ENCODE measurements around the gene POU4F1.
A peak's percentile ranks its signal among the peaks of the same experiment; 100 is the strongest.
"Not testable (repeated sequence)": the region's sequence is repeated elsewhere in the genome, so short reads cannot be mapped to it uniquely, and the experiment has no call there.

POU4F1 gene, protein sequence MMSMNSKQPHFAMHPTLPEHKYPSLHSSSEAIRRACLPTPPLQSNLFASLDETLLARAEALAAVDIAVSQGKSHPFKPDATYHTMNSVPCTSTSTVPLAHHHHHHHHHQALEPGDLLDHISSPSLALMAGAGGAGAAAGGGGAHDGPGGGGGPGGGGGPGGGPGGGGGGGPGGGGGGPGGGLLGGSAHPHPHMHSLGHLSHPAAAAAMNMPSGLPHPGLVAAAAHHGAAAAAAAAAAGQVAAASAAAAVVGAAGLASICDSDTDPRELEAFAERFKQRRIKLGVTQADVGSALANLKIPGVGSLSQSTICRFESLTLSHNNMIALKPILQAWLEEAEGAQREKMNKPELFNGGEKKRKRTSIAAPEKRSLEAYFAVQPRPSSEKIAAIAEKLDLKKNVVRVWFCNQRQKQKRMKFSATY

GRCh38 chr13:78603240-78603957, at the start of gene POU4F1:
Gene POU4F1 (minus strand): TSS chr13:78603552. CDS start chr13:78603326, 226 bp downstream.
- peak; percentile 76 for DNase-seq

GRCh38 chr13:78652651-78653050, 49.3 kb upstream of the POU4F1 start:
- DNase-seq: no peak

GRCh38 chr13:78650717-78651083, 47.3 kb upstream of the POU4F1 start:
- no peak for DNase-seq

- no peak for DNase-seq
These were observed 46.8 kb upstream of the POU4F1 start for GRCh38 chr13:78649997-78650716.

- DNase-seq: not testable (repeated sequence)
These were observed 43.8 kb upstream of the POU4F1 start for GRCh38 chr13:78647109-78647678.

DNA sequence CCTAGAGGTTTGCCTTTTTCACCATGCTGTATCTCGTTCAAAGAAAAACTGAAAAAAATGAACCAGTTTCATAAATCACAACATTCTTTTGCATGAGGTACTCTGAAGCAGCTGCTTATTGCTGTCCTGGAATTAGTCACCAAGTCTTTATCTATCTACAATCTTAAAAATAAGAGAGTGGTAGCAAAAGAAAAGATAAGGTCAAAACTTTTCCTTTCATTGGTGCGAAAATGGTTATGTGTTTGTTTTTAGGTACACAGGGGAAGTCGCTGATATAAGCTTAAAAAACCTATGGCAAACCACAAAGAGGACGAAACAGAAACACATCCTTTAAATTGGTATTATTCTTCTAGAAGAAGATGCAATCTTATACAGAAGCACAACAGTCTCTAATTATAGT, 34.9 kb upstream of the POU4F1 start:
- peak; percentile 54 for DNase-seq

- no peak for DNase-seq
These were observed 33.1 kb upstream of the POU4F1 start for GRCh38 chr13:78636495-78636894.

DNA sequence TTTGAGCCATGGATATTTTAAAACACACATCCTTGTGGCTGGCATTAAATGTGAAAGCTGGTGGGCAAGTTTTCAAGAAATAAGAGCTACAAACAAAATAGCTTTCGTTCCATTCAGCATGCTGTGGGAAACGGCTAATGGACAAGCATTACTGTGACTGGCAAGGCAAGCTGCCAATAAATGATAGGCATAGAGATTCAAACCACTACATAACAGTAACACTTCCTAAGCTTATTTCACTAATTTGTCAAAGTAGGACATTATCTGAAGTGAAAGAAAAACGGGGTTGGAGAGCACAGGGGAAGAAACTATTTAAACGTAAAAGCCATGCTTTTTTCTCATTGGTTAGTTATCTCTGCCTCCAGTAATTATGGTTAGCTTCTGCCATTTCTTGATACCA, 29.6 kb upstream of the POU4F1 start:
- DNase-seq: no peak

DNA sequence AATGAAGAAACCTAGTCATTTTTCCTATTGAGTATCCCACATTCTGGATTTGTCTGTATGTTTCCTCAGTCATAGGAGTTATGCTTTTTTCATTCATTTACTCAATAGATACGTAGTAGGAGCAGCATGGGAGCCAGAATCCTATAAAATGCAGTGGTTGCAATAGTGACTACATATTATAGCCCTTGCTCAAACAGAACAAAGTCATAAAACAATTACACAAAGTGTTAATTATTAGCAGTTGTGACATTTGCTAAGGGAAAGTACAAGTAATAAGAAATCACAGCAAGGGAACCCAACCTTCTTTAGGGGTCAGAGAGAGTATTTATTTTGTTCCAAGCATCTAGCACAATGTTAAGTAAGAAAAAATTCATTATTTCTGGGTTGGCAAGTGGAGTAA, 27.7 kb upstream of the POU4F1 start:
- DNase-seq: no peak

GRCh38 chr13:78630511-78630910, 27.2 kb upstream of the POU4F1 start:
- no peak for DNase-seq

GRCh38 chr13:78625384-78625783, 22.0 kb upstream of the POU4F1 start:
- DNase-seq: no peak

GRCh38 chr13:78623132-78623531, 19.8 kb upstream of the POU4F1 start:
- DNase-seq: no peak

- DNase-seq: no peak
These were observed 17.7 kb upstream of the POU4F1 start for GRCh38 chr13:78620936-78621470.

DNA sequence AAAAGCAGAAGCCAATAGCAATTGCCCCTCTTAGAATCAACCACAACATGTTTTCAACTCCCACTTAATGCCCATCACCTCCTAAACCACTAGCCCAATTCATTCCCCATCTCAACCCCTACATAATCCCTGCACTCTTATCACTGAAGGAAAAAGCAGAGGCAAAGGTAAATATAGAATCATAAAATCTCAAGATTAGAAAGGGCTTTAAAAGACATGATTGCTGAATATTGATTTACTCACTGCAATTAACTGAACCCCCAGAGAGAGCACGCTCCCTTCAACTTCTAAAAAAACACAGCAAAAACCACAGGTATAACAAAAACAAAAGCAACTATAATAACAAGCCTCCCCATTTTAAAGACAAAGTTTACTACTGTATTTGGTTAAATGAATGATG, 15.1 kb upstream of the POU4F1 start:
- DNase-seq: no peak

DNA sequence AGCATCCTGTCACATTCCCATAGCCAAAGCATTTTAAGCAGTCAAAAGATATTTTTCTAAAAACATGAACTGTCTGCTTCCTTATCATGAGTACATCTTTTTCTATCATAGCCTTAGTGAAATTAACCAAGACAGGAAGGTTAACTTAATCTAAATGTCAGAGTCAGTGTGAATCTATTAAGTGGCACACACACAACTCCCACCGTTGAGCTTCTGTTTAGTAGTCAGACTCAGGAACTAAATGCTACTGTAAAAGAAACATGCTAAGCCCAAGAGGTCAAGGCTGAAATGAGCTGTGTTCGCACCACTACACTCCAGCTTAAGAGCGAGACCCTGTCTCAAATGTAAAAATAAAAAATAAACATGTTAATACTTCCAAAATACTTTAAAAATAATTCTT, 7.7 kb upstream of the POU4F1 start:
- DNase-seq: no peak

GRCh38 chr13:78610381-78610883, 7.1 kb upstream of the POU4F1 start:
- no peak for DNase-seq

GRCh38 chr13:78609464-78610205, 6.3 kb upstream of the POU4F1 start:
- no peak for DNase-seq

GRCh38 chr13:78608688-78609463, 5.5 kb upstream of the POU4F1 start:
- DNase-seq: no peak

GRCh38 chr13:78608252-78608687, 4.9 kb upstream of the POU4F1 start:
- DNase-seq: no peak

GRCh38 chr13:78607409-78608251, 4.3 kb upstream of the POU4F1 start:
- no peak for DNase-seq

Data from activated CD4-positive, alpha-beta T cell treated with anti-CD3 and anti-CD28 coated beads, Interleukin-2, amount 50 U/mL, for 16 hours (primary cell).